Ishikawa (cell line): ENCODE measurements around the gene PCDH1.

ENCODE experiments used
- CREB1 ChIP-seq: IDR thresholded peaks from 2 replicates; pipeline ENCODE4 v1.6.1; 2012; ENCODE audit warnings: low read depth
- EP300 ChIP-seq: IDR thresholded peaks from 2 replicates; pipeline ENCODE4 v1.6.1; 2012; ENCODE audit warnings: borderline replicate concordance
- FOXM1 ChIP-seq: IDR thresholded peaks from 2 replicates; pipeline ENCODE4 v1.6.1; 2012; ENCODE audit warnings: low read depth, borderline replicate concordance
- RAD21 ChIP-seq: IDR thresholded peaks from 2 replicates; pipeline ENCODE4 v1.6.1; 2012; ENCODE audit warnings: low read depth
- TAF1 ChIP-seq: IDR thresholded peaks from 2 replicates; pipeline ENCODE4 v1.6.1; 2012; ENCODE audit warnings: low read depth, mild to moderate bottlenecking
- TCF12 ChIP-seq: IDR thresholded peaks from 2 replicates; pipeline ENCODE4 v1.6.1; 2012; ENCODE audit warnings: low read depth
- TF ChIP-seq, protein P1 (sequence below): IDR thresholded peaks from 2 replicates; pipeline ENCODE4 v1.6.1; 2012
- TF ChIP-seq, protein P2 (sequence below): IDR thresholded peaks from 2 replicates; pipeline ENCODE4 v1.6.1; 2012; ENCODE audit warnings: low read depth, mild to moderate bottlenecking

DNA sequence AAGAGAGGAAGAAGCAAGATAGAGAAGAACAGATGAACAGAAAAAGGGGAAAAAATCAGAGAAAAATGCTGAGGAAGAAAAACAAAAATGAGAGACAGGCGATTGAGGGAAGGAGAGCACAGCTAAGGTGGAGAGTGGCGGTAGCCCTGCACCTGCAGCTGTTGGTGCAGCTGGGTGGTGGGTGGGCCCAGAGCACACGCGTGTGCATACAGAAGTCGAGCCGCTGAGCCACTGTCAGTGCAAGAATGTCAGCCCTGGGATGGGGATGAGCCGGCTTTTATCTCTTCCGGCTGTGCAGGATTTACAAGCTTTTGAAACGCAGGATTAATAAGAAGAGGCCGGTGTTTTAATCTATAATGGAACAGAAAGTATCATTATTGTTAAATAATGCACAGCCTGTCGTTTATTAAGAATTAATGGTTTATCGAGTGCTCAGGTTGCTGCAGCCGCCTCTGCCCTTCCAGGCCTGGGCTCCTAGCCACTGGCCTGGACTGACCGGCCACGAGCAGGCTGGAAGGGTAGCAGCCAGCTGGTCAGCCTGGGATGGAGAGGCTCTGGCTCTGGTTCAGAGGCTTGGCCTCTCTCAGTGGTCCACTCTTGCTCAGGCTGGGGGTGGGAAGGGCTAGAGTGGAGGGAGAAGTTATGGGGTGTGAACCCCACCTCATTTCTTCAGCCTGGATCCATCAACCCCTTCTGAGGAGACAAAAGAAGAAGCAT, 68.7 kb downstream of the PCDH1 start:
- no peak for TF ChIP-seq FOXM1
- TF ChIP-seq, protein P1, sequence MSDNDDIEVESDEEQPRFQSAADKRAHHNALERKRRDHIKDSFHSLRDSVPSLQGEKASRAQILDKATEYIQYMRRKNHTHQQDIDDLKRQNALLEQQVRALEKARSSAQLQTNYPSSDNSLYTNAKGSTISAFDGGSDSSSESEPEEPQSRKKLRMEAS = no peak
- TF ChIP-seq, protein P2, sequence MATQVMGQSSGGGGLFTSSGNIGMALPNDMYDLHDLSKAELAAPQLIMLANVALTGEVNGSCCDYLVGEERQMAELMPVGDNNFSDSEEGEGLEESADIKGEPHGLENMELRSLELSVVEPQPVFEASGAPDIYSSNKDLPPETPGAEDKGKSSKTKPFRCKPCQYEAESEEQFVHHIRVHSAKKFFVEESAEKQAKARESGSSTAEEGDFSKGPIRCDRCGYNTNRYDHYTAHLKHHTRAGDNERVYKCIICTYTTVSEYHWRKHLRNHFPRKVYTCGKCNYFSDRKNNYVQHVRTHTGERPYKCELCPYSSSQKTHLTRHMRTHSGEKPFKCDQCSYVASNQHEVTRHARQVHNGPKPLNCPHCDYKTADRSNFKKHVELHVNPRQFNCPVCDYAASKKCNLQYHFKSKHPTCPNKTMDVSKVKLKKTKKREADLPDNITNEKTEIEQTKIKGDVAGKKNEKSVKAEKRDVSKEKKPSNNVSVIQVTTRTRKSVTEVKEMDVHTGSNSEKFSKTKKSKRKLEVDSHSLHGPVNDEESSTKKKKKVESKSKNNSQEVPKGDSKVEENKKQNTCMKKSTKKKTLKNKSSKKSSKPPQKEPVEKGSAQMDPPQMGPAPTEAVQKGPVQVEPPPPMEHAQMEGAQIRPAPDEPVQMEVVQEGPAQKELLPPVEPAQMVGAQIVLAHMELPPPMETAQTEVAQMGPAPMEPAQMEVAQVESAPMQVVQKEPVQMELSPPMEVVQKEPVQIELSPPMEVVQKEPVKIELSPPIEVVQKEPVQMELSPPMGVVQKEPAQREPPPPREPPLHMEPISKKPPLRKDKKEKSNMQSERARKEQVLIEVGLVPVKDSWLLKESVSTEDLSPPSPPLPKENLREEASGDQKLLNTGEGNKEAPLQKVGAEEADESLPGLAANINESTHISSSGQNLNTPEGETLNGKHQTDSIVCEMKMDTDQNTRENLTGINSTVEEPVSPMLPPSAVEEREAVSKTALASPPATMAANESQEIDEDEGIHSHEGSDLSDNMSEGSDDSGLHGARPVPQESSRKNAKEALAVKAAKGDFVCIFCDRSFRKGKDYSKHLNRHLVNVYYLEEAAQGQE = no peak
- TF ChIP-seq EP300 = no peak
- no peak for TF ChIP-seq TAF1
- no peak for TF ChIP-seq RAD21
- no peak for TF ChIP-seq CREB1
- no peak for TF ChIP-seq TCF12
